Fibroblast of pulmonary artery (primary cell): ENCODE measurements around the gene TBX1.

Experiments
- DNase-seq: peaks from one replicate; pipeline ENCODE4 v3.0.0-alpha.2; 2010; ENCODE audit warnings: low read depth
- H3K4me3 ChIP-seq: replicated peaks from 2 replicates; pipeline ENCODE4 v1.5.1; 2011; ENCODE audit warnings: low read depth, mild to moderate bottlenecking, control low read depth, low read length, moderate library complexity
- CTCF ChIP-seq: IDR thresholded peaks from 2 replicates; pipeline ENCODE4 v1.5.1; 2011; ENCODE audit warnings: mild to moderate bottlenecking, control low read depth, low read length, inconsistent platforms; ENCODE audit errors: missing control alignments

The TBX1 gene

DNA sequence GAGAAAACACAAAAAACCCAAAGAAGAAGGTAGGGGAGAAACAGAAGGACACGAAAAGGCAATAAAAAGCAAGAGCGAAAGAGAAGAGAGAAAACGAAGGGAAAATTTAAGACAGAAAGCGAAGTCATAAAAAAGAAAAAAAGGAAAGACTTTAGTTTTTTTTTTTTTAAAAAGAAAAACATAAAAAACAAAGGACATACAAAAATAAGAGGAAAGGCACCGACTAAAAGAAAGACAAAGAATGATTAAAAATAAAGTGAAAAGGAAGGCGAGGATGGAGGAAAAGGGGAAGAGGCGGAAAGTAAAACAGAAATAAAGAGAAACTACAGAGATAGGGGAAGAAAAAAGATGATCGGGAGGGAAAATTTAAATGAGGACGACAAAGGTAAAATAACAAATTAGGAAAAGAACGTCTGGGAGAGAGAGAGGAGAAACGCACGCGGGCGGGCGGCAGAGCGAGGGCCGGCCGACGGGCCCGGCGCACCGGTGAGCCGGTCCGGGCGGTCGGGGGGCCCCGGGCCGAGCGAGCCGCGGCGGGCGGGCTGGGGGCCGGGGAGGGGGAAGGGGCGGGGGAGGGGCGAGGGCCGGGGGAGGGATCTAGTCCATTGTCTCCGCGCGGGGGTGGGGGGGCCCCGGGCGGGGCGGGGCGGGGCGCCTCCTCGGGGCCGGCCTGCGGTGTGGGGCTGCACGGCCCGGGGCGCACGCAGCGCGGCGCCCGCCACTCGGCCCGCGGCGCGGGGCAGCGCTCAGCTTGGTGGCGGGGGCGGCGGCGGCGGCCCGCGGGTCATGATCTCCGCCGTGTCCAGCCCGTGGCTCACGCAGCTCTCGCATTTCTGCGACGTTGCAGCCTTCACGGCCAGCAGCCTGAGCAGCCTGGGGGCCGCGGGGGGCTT, at the start of gene TBX1:
TSS of gene TBX1 (plus strand) at position 721 of the 893 bp plus-strand sequence. CDS start at position 787, 66 bp downstream.
- TF ChIP-seq CTCF = no peak
- H3K4me3 ChIP-seq = no peak within 1 kb of the TSS
- no peak for DNase-seq

DNA sequence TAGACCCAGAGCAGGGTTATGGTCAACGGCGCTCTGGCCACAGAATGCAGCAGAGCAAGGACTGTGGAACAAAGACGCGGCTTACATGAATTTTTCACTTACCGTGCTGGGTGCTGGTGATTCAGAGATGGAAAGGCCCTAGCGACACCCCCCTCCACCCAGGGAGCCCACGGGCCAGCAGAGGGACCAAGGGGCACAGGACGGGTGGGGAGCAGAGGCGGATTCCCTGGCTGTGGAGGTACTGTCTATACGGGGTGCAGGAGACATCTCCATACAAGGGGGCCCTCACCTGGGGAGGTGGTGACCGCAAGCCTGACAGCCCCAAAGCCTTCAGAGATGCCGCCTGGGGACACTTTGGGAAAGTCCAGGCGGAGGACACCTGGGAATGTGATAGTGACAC, 47.3 kb upstream of the TBX1 start:
- H3K4me3 ChIP-seq = no peak overlapping the region
- no peak for DNase-seq
- no peak for TF ChIP-seq CTCF

DNA sequence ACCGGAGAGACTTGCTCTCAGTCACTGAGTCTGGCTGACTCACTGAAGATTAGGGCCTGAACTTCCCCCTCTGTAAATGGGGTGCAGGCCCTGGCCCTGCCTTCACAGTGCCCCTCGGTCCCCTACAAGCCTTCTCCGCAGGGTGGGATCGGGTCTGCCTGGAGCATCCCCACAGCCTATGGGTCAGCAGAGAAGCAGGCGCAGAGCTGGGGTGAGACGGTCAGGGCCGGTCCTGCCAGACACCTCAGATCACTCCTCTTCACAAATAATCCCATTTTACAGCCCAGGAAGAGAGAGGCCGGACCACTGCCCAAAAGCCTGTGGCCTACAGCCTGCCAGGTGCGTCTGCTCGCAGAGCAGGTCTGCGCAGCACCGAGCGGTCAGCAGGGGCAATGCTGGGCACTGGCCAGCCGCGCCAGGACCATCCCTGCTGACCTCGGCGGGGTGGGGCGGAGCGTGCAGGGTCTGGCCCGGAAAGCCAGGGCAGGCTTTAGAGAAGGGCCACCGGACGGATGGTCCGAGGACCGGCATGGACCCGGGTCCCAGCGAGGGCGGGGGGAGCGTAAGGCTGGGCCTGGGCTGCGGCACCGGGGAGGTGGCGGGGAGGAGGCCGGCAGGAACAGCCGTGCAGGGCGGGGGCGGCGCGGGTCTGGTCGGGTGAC, 46.8 kb upstream of the TBX1 start:
- H3K4me3 ChIP-seq = peak overlapping the region; percentile 36
- no peak for DNase-seq
- no peak for TF ChIP-seq CTCF

GRCh38 chr22:19714312-19715187, 46.0 kb upstream of the TBX1 start, which contains the start of gene SEPTIN5:
Gene SEPTIN5, plus strand, starts transcription at chr22:19714503. Its CDS starts 86 bp downstream, at chr22:19714589.
- TF ChIP-seq CTCF = no peak
- H3K4me3 ChIP-seq = peak within 1 kb of the TSS; percentile 53
- no peak for DNase-seq

GRCh38 chr22:19715188-19715930, 45.2 kb upstream of the TBX1 start:
- H3K4me3 ChIP-seq = peak overlapping the region; percentile 53
- DNase-seq = no peak
- TF ChIP-seq CTCF = no peak
